SK-N-SH (cell line): Measurements from ENCODE around the gene PARP14. TPM values are rescaled to one million over a fixed set of nuclear protein-coding genes. Genes with fewer than 3 reads are reported as not detected.
"Not testable (repeated sequence)": the region's sequence is repeated elsewhere in the genome, so short reads cannot be mapped to it uniquely, and the experiment has no call there.

Experiments
- CTCF ChIA-PET: fragments of 300-600, 350-600 bp; formaldehyde crosslinking; extraction: SDS; loops from one replicate; lab custom pipeline; 2021; lab: Yijun Ruan, JAX
- POLR2A ChIA-PET: fragments of 350-600 bp; sonication (Branson Sonifier 250); formaldehyde crosslinking; extraction: SDS; loops from one replicate; lab custom pipeline; 2020; ENCODE audit warnings: antibody characterized with exemption, inconsistent platforms; lab: Yijun Ruan, JAX
- DNase-seq: peaks from one replicate; pipeline ENCODE4 v3.0.0; 2012
- H2AFZ ChIP-seq: fragments of 200-600 bp; sonication (generic); 2 replicates; pipeline ENCODE4 v1.8.1; 2016; ENCODE audit warnings: antibody characterized with exemption, mild to moderate bottlenecking, low read depth
- H3F3A ChIP-seq: fragments of 200-600 bp; sonication (generic); replicated peaks from 2 replicates; pipeline ENCODE3; 2016; ENCODE audit warnings: antibody characterized with exemption, mild to moderate bottlenecking; ENCODE audit not compliant: insufficient read depth
- H3K27ac ChIP-seq, 2 experiments: fragments of 200-500 bp in 1 of 2; fragments of 200-600 bp in 1 of 2; sonication (Bioruptor generic) in 1 of 2; sonication (generic), shearing (Covaris generic) in 1 of 2; 2 replicates each; pipeline versions ENCODE4 v1.5.1 to v1.6.1; 2014 to 2016; ENCODE audit warnings: low read depth in 2 of 2, inconsistent platforms in 1 of 2, low read length in 1 of 2, mild to moderate bottlenecking in 1 of 2, mixed read lengths in 1 of 2
- H3K27me3 ChIP-seq: fragments of 200-600 bp; sonication (generic), shearing (Covaris generic); 2 replicates; pipeline ENCODE4 v1.6.1; 2016; ENCODE audit warnings: mixed run types; ENCODE audit not compliant: insufficient read depth
- H3K36me3 ChIP-seq, 2 experiments: fragments of 200-500 bp in 1 of 2; fragments of 200-600 bp in 1 of 2; sonication (Bioruptor generic) in 1 of 2; sonication (generic) in 1 of 2; replicated peaks in 1 of 2; 2 replicates each; pipeline versions ENCODE3 to v1.5.1; 2014 to 2016; ENCODE audit warnings: low read length in 1 of 2, mild to moderate bottlenecking in 1 of 2; ENCODE audit not compliant: insufficient read depth in 2 of 2, control insufficient read depth in 1 of 2
- H3K4me1 ChIP-seq, 2 experiments: fragments of 200-500 bp in 1 of 2; fragments of 200-600 bp in 1 of 2; sonication (Bioruptor generic) in 1 of 2; sonication (generic), shearing (Covaris generic) in 1 of 2; 2 replicates each; pipeline versions ENCODE4 v1.5.1 to v1.6.1; 2014 to 2016; ENCODE audit warnings: low read depth in 1 of 2, low read length in 1 of 2, mixed run types in 1 of 2; ENCODE audit not compliant: insufficient read depth in 2 of 2, control insufficient read depth in 1 of 2
- H3K4me2 ChIP-seq: fragments of 200-600 bp; sonication (generic), shearing (Covaris generic); 2 replicates; pipeline ENCODE4 v1.6.1; 2017; ENCODE audit warnings: mixed run types
- H3K4me3 ChIP-seq, 2 experiments: fragments of 200-500 bp in 1 of 2; fragments of 200-600 bp in 1 of 2; sonication (Bioruptor generic) in 1 of 2; sonication (generic), shearing (Covaris generic) in 1 of 2; 2 replicates each; pipeline versions ENCODE4 v1.5.1 to v1.8.1; 2014 to 2016; ENCODE audit warnings: low read depth in 2 of 2, inconsistent platforms in 1 of 2, low read length in 1 of 2, mild to moderate bottlenecking in 1 of 2, mixed read lengths in 1 of 2, moderate library complexity in 1 of 2
- H3K79me2 ChIP-seq: fragments of 200-600 bp; sonication (generic); 2 replicates; pipeline ENCODE4 v1.8.1; 2017; ENCODE audit warnings: mild to moderate bottlenecking; ENCODE audit not compliant: insufficient read depth
- H3K9ac ChIP-seq: fragments of 200-600 bp; sonication (generic); 2 replicates; pipeline ENCODE4 v1.6.1; 2017; ENCODE audit warnings: mixed run types
- H3K9me2 ChIP-seq: fragments of 200-600 bp; sonication (generic); 2 replicates; pipeline ENCODE4 v1.6.1; 2017; ENCODE audit warnings: mixed run types
- H3K9me3 ChIP-seq: fragments of 200-600 bp; sonication (generic); 2 replicates; pipeline ENCODE4 v1.6.1; 2017; ENCODE audit warnings: mixed run types, mild to moderate bottlenecking, moderate library complexity
- H4K20me1 ChIP-seq: fragments of 200-600 bp; sonication (generic); 2 replicates; pipeline ENCODE4 v1.6.1; 2017; ENCODE audit warnings: mild to moderate bottlenecking, mixed run types; ENCODE audit not compliant: insufficient read depth
- WGBS: methylation state at CpG from one replicate; pipeline ENCODE4 v1.1.6; 2017; ENCODE audit warnings: low lambda C conversion rate; 5-methylcytosine and 5-hydroxymethylcytosine counted together
- polyA plus RNA-seq, 3 experiments: library from polyadenylated mRNA; depleted of rRNA; stranded (reverse); fragments of >200 nt; gene quantifications; 2 replicates each; pipeline ENCODE4 v1.2.3, GENCODE V29; 2012
- TF ChIP-seq, protein P1 (sequence below): IDR thresholded peaks from 2 replicates; pipeline ENCODE4 v1.4.0; 2012; ENCODE audit warnings: low read depth
- TF ChIP-seq, protein P2 (sequence below): IDR thresholded peaks from 2 replicates; pipeline ENCODE4 v1.4.0; 2012; ENCODE audit warnings: low read depth, borderline replicate concordance

The PARP14 gene
- polyA plus RNA-seq, 1 of the 3 experiments (the other 2 are of a cell fraction), result 9.2 TPM

DNA sequence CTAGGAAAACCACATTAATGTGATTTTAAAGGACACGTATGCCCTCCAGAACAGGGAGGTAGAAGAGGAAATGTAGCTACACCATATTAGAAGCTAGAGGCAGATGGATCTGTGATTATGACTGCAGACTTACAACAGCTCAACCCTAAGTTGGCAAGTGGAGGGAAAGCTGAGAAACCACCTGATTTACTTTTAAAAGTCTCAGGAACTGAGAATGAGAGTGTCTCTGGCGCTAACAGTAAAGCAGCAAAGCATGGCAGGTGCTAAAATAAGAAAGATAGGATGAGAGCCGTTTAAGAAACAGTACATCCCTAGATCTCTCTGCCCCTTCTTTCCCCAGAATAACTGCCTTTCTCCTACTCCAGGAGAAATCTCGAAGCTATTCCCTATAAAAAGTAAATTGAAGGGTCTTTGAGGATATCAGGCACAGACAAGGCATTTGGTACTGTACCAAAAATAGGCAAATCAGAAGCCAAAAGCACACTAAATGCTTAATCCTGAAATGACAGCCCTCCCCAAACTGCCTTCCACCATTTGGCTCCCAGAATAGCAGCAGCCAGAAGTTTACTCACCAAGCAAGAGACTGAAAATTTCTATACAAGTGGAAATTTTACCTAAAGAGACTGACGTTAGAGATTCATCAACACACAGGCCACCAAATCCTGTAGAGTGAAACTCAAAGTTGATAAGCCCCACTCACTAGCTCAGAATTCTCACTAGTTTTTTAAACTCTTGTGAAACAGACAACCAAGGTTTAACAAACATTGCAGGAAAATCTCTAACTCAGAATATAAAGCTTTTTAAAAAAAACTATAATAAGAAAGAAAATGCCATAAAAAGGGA is 34.3 kb upstream of the PARP14 start (continued):
- TF ChIP-seq, protein P1, sequence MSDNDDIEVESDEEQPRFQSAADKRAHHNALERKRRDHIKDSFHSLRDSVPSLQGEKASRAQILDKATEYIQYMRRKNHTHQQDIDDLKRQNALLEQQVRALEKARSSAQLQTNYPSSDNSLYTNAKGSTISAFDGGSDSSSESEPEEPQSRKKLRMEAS, result no peak
- TF ChIP-seq, protein P2, sequence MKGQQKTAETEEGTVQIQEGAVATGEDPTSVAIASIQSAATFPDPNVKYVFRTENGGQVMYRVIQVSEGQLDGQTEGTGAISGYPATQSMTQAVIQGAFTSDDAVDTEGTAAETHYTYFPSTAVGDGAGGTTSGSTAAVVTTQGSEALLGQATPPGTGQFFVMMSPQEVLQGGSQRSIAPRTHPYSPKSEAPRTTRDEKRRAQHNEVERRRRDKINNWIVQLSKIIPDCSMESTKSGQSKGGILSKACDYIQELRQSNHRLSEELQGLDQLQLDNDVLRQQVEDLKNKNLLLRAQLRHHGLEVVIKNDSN, result no peak
- TF ChIP-seq, all 33 proteins: peak for 0

DNA sequence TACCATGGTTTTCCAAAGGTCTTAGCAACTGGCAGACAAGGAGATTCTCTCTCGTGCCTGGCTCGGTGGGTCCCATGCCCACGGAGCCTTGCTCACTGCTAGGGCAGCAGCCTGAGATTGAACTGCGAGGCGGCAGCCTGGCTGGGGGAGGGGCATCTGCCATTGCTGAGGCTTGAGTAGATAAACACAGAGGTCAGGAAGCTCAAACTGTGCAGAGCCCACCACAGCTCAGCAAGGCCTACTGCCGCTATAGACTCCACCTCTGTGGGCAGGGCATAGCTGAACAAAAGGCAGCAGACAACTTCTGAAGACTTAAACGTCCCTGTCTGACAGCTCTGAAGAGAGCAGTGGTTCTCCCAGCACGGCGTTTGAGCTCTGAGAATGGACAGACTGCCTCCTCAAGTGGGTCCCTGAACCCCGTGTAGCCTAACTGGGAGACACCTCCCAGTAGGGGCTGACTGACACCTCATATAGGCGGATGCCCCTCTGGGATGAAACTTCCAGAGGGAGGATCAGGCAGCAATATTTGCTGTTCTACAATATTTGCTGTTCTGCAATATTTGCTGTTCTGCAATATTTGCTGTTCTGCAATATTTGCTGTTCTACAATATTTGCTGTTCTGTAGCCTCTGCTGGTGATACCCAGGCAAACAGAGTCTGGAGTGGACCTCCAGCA is 29.3 kb upstream of the PARP14 start:
- H3K36me3 ChIP-seq, H3K4me3 ChIP-seq, H3K4me2 ChIP-seq, DNase-seq, POLR2A ChIA-PET, H3F3A ChIP-seq, H3K4me1 ChIP-seq, CTCF ChIA-PET, H4K20me1 ChIP-seq, H3K27ac ChIP-seq, H3K9me2 ChIP-seq, H2AFZ ChIP-seq, H3K9ac ChIP-seq, H3K79me2 ChIP-seq, H3K9me3 ChIP-seq: not testable (repeated sequence)
- WGBS, result 56% methylated on average over 8 of the region's 11 CpGs
- H3K27me3 ChIP-seq, result peaks cover 11% of the 10 kb centered on the region; the same call in 1 of the 2 replicates

DNA sequence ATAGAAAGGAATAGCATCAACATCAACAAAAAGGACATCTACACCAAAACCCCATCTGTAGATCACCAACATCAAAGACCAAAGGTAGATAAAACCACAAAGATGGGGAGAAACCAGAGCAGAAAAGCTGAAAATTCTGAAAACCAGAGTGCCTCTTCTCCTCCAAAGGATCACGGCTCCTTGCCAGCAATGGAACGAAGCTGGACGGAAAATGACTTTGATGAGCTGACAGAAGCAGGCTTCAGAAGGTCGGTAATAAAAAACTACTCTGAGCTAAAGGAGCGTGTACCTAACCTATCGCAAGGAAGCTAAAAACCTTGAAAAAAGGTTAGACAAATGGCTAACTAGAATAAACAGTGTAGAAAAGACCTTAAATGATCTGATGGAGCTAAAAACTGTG is 28.7 kb upstream of the PARP14 start:
- H3K9me3 ChIP-seq, H2AFZ ChIP-seq, H4K20me1 ChIP-seq, H3K27ac ChIP-seq, H3K4me2 ChIP-seq, POLR2A ChIA-PET, H3K9me2 ChIP-seq, H3K4me3 ChIP-seq, H3F3A ChIP-seq, H3K36me3 ChIP-seq, H3K9ac ChIP-seq, H3K79me2 ChIP-seq, H3K4me1 ChIP-seq, DNase-seq, CTCF ChIA-PET: not testable (repeated sequence)
- WGBS, result 73% methylated on average over 6 of the region's 6 CpGs
- H3K27me3 ChIP-seq, result peaks cover 11% of the 10 kb centered on the region; the same call in 1 of the 2 replicates

DNA sequence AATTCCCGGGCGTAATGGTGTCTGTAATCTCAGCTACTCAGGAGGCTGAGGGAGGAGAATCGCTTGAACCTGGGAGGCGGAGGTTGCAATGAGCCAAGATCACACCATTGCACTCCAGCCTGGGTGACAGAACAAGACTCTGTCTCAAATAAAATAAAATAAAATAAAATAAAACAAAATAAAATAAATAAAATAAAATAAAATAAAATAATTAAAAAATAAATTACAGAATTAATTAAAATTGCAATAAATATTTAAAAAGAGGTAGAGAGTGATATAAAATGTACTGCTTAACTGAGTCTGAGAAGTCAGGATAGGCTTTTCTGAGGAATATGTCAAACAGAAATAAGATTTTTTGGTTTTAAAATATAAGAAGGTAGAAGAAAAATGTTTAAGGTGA is 22.3 kb upstream of the PARP14 start:
- H2AFZ ChIP-seq, H3K79me2 ChIP-seq, H4K20me1 ChIP-seq, H3K4me2 ChIP-seq, H3K9me2 ChIP-seq, H3K4me1 ChIP-seq, H3K4me3 ChIP-seq, H3K27me3 ChIP-seq, H3K9ac ChIP-seq, H3K9me3 ChIP-seq, H3F3A ChIP-seq, DNase-seq, H3K36me3 ChIP-seq, H3K27ac ChIP-seq, CTCF ChIA-PET, POLR2A ChIA-PET: not testable (repeated sequence)
- whole genome bisulfite sequencing, result 86% methylated on average over 4 of the region's 4 CpGs
